ENCODE data around the gene ZNF318.
A peak's percentile ranks its signal among the peaks of the same experiment; 100 is the strongest.
"Not testable (repeated sequence)": the region's sequence is repeated elsewhere in the genome, so short reads cannot be mapped to it uniquely, and the experiment has no call there.

The ZNF318 gene

GRCh38 chr6:43394982-43395381, 25.5 kb upstream of the ZNF318 start:
- Mint-ChIP-seq H3K36me3 (no peaks in the 10 kb centered on the region), H3K9me3 (no peaks in the 10 kb centered on the region)

GRCh38 chr6:43393602-43394001, 24.2 kb upstream of the ZNF318 start:
- Mint-ChIP-seq H3K4me3 (peak overlapping the region; percentile 77), H3K27ac (peak overlapping the region; percentile 1), H3K27me3 (peaks cover 20% of the 10 kb centered on the region), H3K9me3 (no peaks in the 10 kb centered on the region), H3K4me1 (peaks cover 15% of the 10 kb centered on the region), H3K36me3 (no peaks in the 10 kb centered on the region)
- ATAC-seq (ENCODE audit: low read depth) (peak; percentile 64), DNase-seq (ENCODE audit: low spot score in 2 of 2) (no peak)

More at GRCh38 chr6:43394982-43395381, 25.5 kb upstream of the ZNF318 start:
- peaks cover 15% of the 10 kb centered on the region for H3K27me3 Mint-ChIP-seq
- H3K27ac Mint-ChIP-seq = no peak overlapping the region
- H3K4me3 Mint-ChIP-seq = no peak overlapping the region
- ATAC-seq (ENCODE audit: low read depth) (no peak), DNase-seq (ENCODE audit: low spot score in 2 of 2) (no peak)
- peaks cover 15% of the 10 kb centered on the region for H3K4me1 Mint-ChIP-seq

GRCh38 chr6:43393133-43393532, 23.7 kb upstream of the ZNF318 start:
- Mint-ChIP-seq H3K27me3 (peaks cover 20% of the 10 kb centered on the region), H3K4me1 (peaks cover 15% of the 10 kb centered on the region)

GRCh38 chr6:43391440-43392031, 22.1 kb upstream of the ZNF318 start:
- Mint-ChIP-seq H3K4me3 (no peak overlapping the region), H3K27me3 (peaks cover 20% of the 10 kb centered on the region), H3K9me3 (no peaks in the 10 kb centered on the region), H3K4me1 (peaks cover 13% of the 10 kb centered on the region), H3K36me3 (no peaks in the 10 kb centered on the region), H3K27ac (no peak overlapping the region)
- DNase-seq (ENCODE audit: low spot score in 2 of 2) (no peak), ATAC-seq (ENCODE audit: low read depth) (no peak)

More at GRCh38 chr6:43393133-43393532, 23.7 kb upstream of the ZNF318 start:
- peak overlapping the region; percentile 77 for H3K4me3 Mint-ChIP-seq
- not testable (repeated sequence) for H3K27ac Mint-ChIP-seq; DNase-seq (ENCODE audit: low spot score in 2 of 2); H3K9me3 Mint-ChIP-seq; H3K36me3 Mint-ChIP-seq; ATAC-seq (ENCODE audit: low read depth)

- not testable (repeated sequence) for DNase-seq (ENCODE audit: low spot score in 2 of 2); H3K27ac Mint-ChIP-seq; H3K9me3 Mint-ChIP-seq; H3K4me3 Mint-ChIP-seq; H3K36me3 Mint-ChIP-seq; ATAC-seq (ENCODE audit: low read depth)
- peaks cover 20% of the 10 kb centered on the region for H3K27me3 Mint-ChIP-seq
- H3K4me1 Mint-ChIP-seq = peaks cover 17% of the 10 kb centered on the region
Observed at GRCh38 chr6:43390753-43391439, 21.4 kb upstream of the ZNF318 start.

GRCh38 chr6:43389730-43390295, 20.4 kb upstream of the ZNF318 start:
- H3K27ac Mint-ChIP-seq = no peak overlapping the region
- H3K27me3 Mint-ChIP-seq = peaks cover 20% of the 10 kb centered on the region
- peaks cover 23% of the 10 kb centered on the region for H3K4me1 Mint-ChIP-seq

GRCh38 chr6:43386492-43386891, 17.0 kb upstream of the ZNF318 start:
- Mint-ChIP-seq H3K4me3 (no peak overlapping the region), H3K27ac (no peak overlapping the region), H3K36me3 (peaks cover 2% of the 10 kb centered on the region), H3K27me3 (peaks cover 13% of the 10 kb centered on the region), H3K4me1 (peaks cover 35% of the 10 kb centered on the region), H3K9me3 (no peaks in the 10 kb centered on the region)
- no peak for ATAC-seq (ENCODE audit: low read depth)
- no peak for DNase-seq (ENCODE audit: low spot score in 2 of 2)

More at GRCh38 chr6:43389730-43390295, 20.4 kb upstream of the ZNF318 start:
- ATAC-seq (ENCODE audit: low read depth) (no peak), DNase-seq (ENCODE audit: low spot score in 2 of 2) (no peak)
- Mint-ChIP-seq H3K9me3 (no peaks in the 10 kb centered on the region), H3K4me3 (no peak overlapping the region), H3K36me3 (peaks cover 2% of the 10 kb centered on the region)

GRCh38 chr6:43383021-43383667, 13.7 kb upstream of the ZNF318 start:
- peaks cover 43% of the 10 kb centered on the region for H3K4me1 Mint-ChIP-seq
- peak overlapping the region; percentile 96 for H3K27ac Mint-ChIP-seq
- ATAC-seq (ENCODE audit: low read depth) (no peak), DNase-seq (ENCODE audit: low spot score in 2 of 2) (no peak)
- no peaks in the 10 kb centered on the region for H3K9me3 Mint-ChIP-seq
- peaks cover 2% of the 10 kb centered on the region for H3K36me3 Mint-ChIP-seq
- peak overlapping the region; percentile 40 for H3K4me3 Mint-ChIP-seq
- H3K27me3 Mint-ChIP-seq = peaks cover 10% of the 10 kb centered on the region

- H3K4me1 Mint-ChIP-seq = peaks cover 46% of the 10 kb centered on the region
- H3K27ac Mint-ChIP-seq; DNase-seq (ENCODE audit: low spot score in 2 of 2); H3K9me3 Mint-ChIP-seq; H3K27me3 Mint-ChIP-seq; ATAC-seq (ENCODE audit: low read depth); H3K4me3 Mint-ChIP-seq; H3K36me3 Mint-ChIP-seq: not testable (repeated sequence)
Observed at GRCh38 chr6:43380858-43381257, 11.4 kb upstream of the ZNF318 start.

- peaks cover 10% of the 10 kb centered on the region for H3K27me3 Mint-ChIP-seq
- no peaks in the 10 kb centered on the region for H3K36me3 Mint-ChIP-seq
- peaks cover 31% of the 10 kb centered on the region for H3K4me1 Mint-ChIP-seq
- ATAC-seq (ENCODE audit: low read depth) = no peak
- H3K4me3 Mint-ChIP-seq = no peak overlapping the region
- no peaks in the 10 kb centered on the region for H3K9me3 Mint-ChIP-seq
- H3K27ac Mint-ChIP-seq = no peak overlapping the region
- DNase-seq (ENCODE audit: low spot score in 2 of 2) = no peak
Observed at GRCh38 chr6:43378631-43379030, 9.2 kb upstream of the ZNF318 start.

- ATAC-seq (ENCODE audit: low read depth) (no peak), DNase-seq (ENCODE audit: low spot score in 2 of 2) (no peak)
- Mint-ChIP-seq H3K4me1 (peaks cover 23% of the 10 kb centered on the region), H3K27me3 (peaks cover 10% of the 10 kb centered on the region), H3K4me3 (no peak overlapping the region), H3K36me3 (no peaks in the 10 kb centered on the region), H3K9me3 (no peaks in the 10 kb centered on the region), H3K27ac (no peak overlapping the region)
Observed at GRCh38 chr6:43377710-43378229, 8.3 kb upstream of the ZNF318 start.

GRCh38 chr6:43376551-43376981, 7.1 kb upstream of the ZNF318 start:
- DNase-seq (ENCODE audit: low spot score in 2 of 2) = no peak
- no peaks in the 10 kb centered on the region for H3K9me3 Mint-ChIP-seq
- H3K4me1 Mint-ChIP-seq = peaks cover 19% of the 10 kb centered on the region
- H3K27ac Mint-ChIP-seq = no peak overlapping the region
- peaks cover 7% of the 10 kb centered on the region for H3K27me3 Mint-ChIP-seq
- ATAC-seq (ENCODE audit: low read depth) = no peak
- no peak overlapping the region for H3K4me3 Mint-ChIP-seq
- H3K36me3 Mint-ChIP-seq = no peaks in the 10 kb centered on the region

GRCh38 chr6:43375693-43376092, 6.2 kb upstream of the ZNF318 start:
- DNase-seq (ENCODE audit: low spot score in 2 of 2) (no peak), ATAC-seq (ENCODE audit: low read depth) (no peak)
- H3K27ac Mint-ChIP-seq = no peak overlapping the region
- no peaks in the 10 kb centered on the region for H3K9me3 Mint-ChIP-seq
- peaks cover 13% of the 10 kb centered on the region for H3K4me1 Mint-ChIP-seq
- no peaks in the 10 kb centered on the region for H3K36me3 Mint-ChIP-seq
- peaks cover 5% of the 10 kb centered on the region for H3K27me3 Mint-ChIP-seq
- no peak overlapping the region for H3K4me3 Mint-ChIP-seq
